HEK293T (cell line): ENCODE measurements around the gene NEDD4.

Experiments used
- CTCF ChIA-PET: fragments of 350-600 bp; formaldehyde crosslinking; extraction: SDS; loops from one replicate; lab custom pipeline; 2021; ENCODE audit warnings: antibody characterized with exemption, inconsistent platforms; lab: Yijun Ruan, JAX
- POLR2A ChIA-PET: fragments of 350-600 bp; formaldehyde crosslinking; extraction: SDS; loops from one replicate; lab custom pipeline; 2020; ENCODE audit warnings: antibody characterized with exemption, inconsistent platforms; lab: Yijun Ruan, JAX
- DNase-seq: peaks from one replicate; pipeline ENCODE4 v3.0.0; 2012; ENCODE audit warnings: mixed read lengths; ENCODE audit errors: extremely low spot score
- ARNT ChIP-seq: fragments of 450-650 bp; IDR thresholded peaks from 2 replicates; pipeline ENCODE4 v1.6.1; 2017; ENCODE audit warnings: mild to moderate bottlenecking
- BHLHE40 ChIP-seq: fragments of 450-650 bp; IDR thresholded peaks from 2 replicates; pipeline ENCODE4 v1.6.1; 2016; ENCODE audit warnings: mild to moderate bottlenecking, moderate library complexity, borderline replicate concordance
- CTBP1 ChIP-seq: fragments of 450-650 bp; IDR thresholded peaks from 2 replicates; pipeline ENCODE4 v1.6.1; 2016; ENCODE audit warnings: borderline replicate concordance
- ELF4 ChIP-seq: fragments of 450-650 bp; IDR thresholded peaks from 2 replicates; pipeline ENCODE4 v1.6.1; 2017; ENCODE audit warnings: antibody characterized with exemption
- FOXA1 ChIP-seq: fragments of 450-650 bp; IDR thresholded peaks from 2 replicates; pipeline ENCODE4 v1.6.1; 2016; ENCODE audit warnings: mild to moderate bottlenecking
- FOXK2 ChIP-seq: fragments of 450-650 bp; IDR thresholded peaks from 2 replicates; pipeline ENCODE4 v1.6.1; 2016; ENCODE audit warnings: mild to moderate bottlenecking
- FOXM1 ChIP-seq: fragments of 450-650 bp; IDR thresholded peaks from 2 replicates; pipeline ENCODE4 v1.6.1; 2017; ENCODE audit warnings: mild to moderate bottlenecking, borderline replicate concordance
- HDGF ChIP-seq: fragments of 450-650 bp; IDR thresholded peaks from 2 replicates; pipeline ENCODE4 v1.6.1; 2017; ENCODE audit warnings: antibody characterized with exemption, borderline replicate concordance
- L3MBTL2 ChIP-seq: fragments of 450-650 bp; conservative IDR thresholded peaks from 2 replicates; pipeline ENCODE4 v1.6.1; 2016; ENCODE audit warnings: mild to moderate bottlenecking
- LEF1 ChIP-seq: fragments of 450-650 bp; IDR thresholded peaks from 2 replicates; pipeline ENCODE4 v1.6.1; 2017; ENCODE audit warnings: mild to moderate bottlenecking, borderline replicate concordance
- NFRKB ChIP-seq: fragments of 450-650 bp; IDR thresholded peaks from 2 replicates; pipeline ENCODE4 v1.6.1; 2016; ENCODE audit warnings: mild to moderate bottlenecking, moderate library complexity
- PKNOX1 ChIP-seq: fragments of 450-650 bp; IDR thresholded peaks from 2 replicates; pipeline ENCODE4 v1.6.1; 2016
- SP1 ChIP-seq: fragments of 450-650 bp; IDR thresholded peaks from 2 replicates; pipeline ENCODE4 v1.6.1; 2017
- SUZ12 ChIP-seq: fragments of 450-650 bp; IDR thresholded peaks from 2 replicates; pipeline ENCODE4 v1.6.1; 2016; ENCODE audit warnings: mild to moderate bottlenecking
- TARDBP ChIP-seq: fragments of 450-650 bp; IDR thresholded peaks from 2 replicates; pipeline ENCODE4 v1.6.1; 2016
- ZNF384 ChIP-seq: fragments of 450-650 bp; IDR thresholded peaks from 2 replicates; pipeline ENCODE4 v1.6.1; 2016

The NEDD4 gene

GRCh38 chr15:55993111-55993803, at the start of gene NEDD4:
TSS of gene NEDD4 (minus strand) at chr15:55993612. CDS start at chr15:55993555, 57 bp downstream.
- ChIA-PET POLR2A (interaction anchor here (0.6 to 1.7 kb wide), 5 partner anchors 9 to 251 kb away, joined by 3 to 5 read pairs (median 3); no protein-coding TSS in a partner anchor), CTCF (interaction anchor here (0.7 to 1.2 kb wide), 2 partner anchors 25 to 77 kb away, joined by 3 read pairs; no protein-coding TSS in a partner anchor)
- TF ChIP-seq L3MBTL2 (no peak), SUZ12 (no peak), BHLHE40 (no peak), SP1 (no peak), ZNF384 (no peak), ELF4 (no peak), PKNOX1 (no peak), FOXM1 (no peak), CTBP1 (no peak), TARDBP (no peak), NFRKB (no peak)
- DNase-seq, result peak; percentile 71

DNA sequence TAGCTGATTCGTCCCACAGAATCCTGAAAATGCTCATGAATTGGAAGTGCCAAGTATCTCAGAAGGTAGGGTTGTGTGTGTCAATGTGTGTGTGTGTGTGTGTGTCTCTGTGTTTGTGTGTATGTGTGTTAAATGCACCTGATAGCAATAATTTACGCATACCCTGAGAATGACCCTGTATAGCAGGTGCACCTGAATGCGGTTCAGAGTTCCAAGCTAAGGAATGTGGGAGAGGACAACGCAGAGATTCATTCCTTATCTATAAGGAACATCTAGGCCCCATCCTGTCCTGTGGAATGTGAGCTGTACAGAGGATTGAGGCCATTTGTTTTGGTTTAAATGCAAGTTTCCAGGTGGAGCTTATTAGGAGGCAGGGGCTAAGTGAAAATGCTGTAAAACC, 49.1 kb upstream of the NEDD4 start:
- ChIA-PET POLR2A (interaction anchor here (1.4 to 2.4 kb wide), 2 partner anchors 23 to 50 kb away, joined by 4 to 6 read pairs; partner anchors contain the start of gene NEDD4), CTCF (no interaction called here)

DNA sequence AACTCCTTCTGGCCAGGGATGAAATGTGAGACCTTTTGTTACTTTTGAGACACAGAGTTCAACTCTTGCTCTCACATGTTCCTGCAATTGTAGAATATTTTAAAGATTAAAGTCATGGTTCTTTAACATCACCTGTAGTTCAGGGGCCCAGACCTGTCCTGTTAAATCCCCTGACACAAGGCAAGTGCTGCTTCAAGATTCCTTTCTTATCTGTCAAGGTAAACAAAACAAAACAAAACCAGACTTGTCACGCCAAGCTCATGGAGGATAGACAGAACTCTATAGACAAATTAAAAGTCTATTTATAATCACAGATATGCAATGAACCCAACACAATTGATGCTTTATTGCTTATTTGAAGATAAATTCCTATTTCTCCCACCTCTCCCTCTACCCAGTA, 48.6 kb upstream of the NEDD4 start:
- TF ChIP-seq ELF4 (no peak), ARNT (no peak), SUZ12 (no peak), PKNOX1 (no peak), FOXM1 (no peak), LEF1 (no peak), FOXK2 (no peak), SP1 (no peak), CTBP1 (no peak)

More for the DNA sequence above, 49.1 kb upstream of the NEDD4 start:
- no peak for DNase-seq
- TF ChIP-seq ZNF384 (no peak), NFRKB (no peak), CTBP1 (no peak), SUZ12 (no peak), ARNT (no peak), LEF1 (no peak), SP1 (no peak), PKNOX1 (no peak)

DNA sequence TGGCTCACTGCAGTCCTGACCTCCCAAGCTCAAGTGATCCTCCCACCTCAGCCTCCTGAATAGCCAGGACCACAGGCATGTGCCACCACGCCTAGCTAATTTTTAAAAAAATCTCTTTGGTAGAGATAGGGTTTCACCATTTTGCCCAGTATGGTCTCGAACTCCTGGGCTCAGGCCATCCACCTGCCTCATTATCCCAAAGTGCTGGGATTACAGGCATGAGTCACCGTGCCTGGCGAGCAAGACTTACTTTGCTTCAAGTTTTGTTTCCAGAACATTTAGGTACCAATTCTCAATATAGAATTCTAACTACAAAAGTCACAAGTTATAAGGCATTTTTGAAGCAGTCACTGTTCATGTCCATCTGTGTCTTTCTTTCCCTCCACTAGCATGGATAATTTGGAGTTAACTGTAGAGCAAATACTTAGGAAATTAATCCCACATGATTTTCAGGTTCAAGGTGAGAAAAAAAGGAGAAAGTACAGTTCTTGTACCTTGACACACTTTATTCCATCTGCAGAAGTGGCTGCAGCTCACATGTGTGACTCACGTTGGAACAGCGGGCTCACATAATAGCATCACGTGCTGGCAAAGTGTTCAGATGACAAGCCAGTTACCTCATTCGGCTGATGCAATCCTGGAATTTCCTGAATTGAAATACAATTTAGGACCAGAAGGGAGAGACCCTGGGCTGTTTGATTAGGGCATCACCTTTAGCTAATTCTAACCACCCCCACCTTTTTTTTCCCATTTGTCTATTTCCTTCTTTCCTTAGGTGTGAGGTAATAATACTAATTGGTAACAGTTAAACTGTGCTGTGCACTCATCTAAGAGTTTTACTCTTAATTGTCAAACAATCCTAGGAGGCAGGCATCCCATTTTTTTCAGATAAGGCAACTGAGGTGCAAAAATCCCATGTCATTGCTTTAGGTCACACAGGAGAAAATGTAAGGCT, 46.9 kb upstream of the NEDD4 start:
- ChIA-PET CTCF (interaction anchor here (1.0 to 1.4 kb wide), 3 partner anchors 22 to 143 kb away, joined by 3 to 4 read pairs (median 3); no protein-coding TSS in a partner anchor), POLR2A (interaction anchor here (0.8 to 2.4 kb wide), 3 partner anchors 21 to 48 kb away, joined by 3 to 6 read pairs (median 4); no protein-coding TSS in a partner anchor)

More for the DNA sequence above, 48.6 kb upstream of the NEDD4 start:
- no peak for DNase-seq
- ChIA-PET CTCF (interaction anchor here (1.4 kb wide), 1 partner anchor 24 kb away, joined by 3 read pairs; no protein-coding TSS in a partner anchor), POLR2A (interaction anchor here (1.4 to 2.4 kb wide), 2 partner anchors 23 to 49 kb away, joined by 4 to 6 read pairs; partner anchors contain the start of gene NEDD4)

DNA sequence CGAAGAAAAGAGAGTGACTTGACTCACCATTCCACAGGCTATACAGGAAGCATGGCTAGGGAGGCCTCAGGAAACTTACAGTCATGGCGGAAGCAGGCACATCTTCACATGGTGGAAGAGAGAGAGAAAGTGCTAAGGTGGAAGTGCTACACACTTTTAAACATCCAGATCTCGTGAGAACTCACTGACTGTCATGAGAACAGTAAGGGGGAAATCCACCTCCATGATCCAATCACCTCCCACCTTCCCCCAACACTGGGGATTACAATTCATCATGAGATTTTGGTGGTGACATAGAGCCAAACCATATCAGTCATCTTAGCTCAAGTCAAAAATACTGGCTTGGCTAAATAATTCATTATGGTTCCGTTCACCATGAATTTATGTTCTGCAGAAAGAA, 45.3 kb upstream of the NEDD4 start:
- TF ChIP-seq SP1, result no peak
- no peak for TF ChIP-seq ARNT
- TF ChIP-seq CTBP1, result no peak
- no peak for TF ChIP-seq HDGF
- no peak for TF ChIP-seq BHLHE40
- ChIA-PET CTCF (no interaction called here), POLR2A (no interaction called here)
- no peak for DNase-seq

More for the DNA sequence above, 46.9 kb upstream of the NEDD4 start:
- TF ChIP-seq SUZ12 (no peak), L3MBTL2 (peak; percentile 89)
- DNase-seq, result peak; percentile 35

DNA sequence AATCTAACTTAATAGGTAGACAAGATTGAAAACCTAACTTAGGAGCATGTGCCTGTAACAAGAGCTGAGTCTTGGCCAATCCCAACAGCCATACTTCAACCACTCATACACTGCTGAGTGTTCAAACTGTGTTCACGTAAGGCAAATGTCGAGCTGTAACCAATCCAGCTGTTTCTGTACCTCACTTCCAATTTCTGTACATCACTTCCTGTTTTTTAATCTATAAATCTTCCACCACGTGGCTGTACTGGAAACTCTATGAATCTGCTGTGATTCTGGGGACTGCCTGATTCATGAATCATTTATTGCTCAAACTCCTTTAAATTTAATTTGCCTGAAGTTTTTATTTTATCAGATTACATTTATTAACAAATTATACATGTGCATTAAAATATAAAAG, 44.6 kb upstream of the NEDD4 start:
- CTCF ChIA-PET, result no interaction called here
- POLR2A ChIA-PET, result no interaction called here
- no peak for DNase-seq
- TF ChIP-seq L3MBTL2 (no peak), FOXM1 (no peak), NFRKB (no peak), ELF4 (no peak), SP1 (no peak), CTBP1 (no peak), FOXK2 (no peak), ARNT (no peak), ZNF384 (no peak), TARDBP (no peak), SUZ12 (no peak), FOXA1 (no peak), LEF1 (no peak), HDGF (no peak), BHLHE40 (no peak), PKNOX1 (no peak)
